ENCODE data around the gene CACNB4. TPM values are rescaled to one million over a fixed set of nuclear protein-coding genes. Genes with fewer than 3 reads are reported as not detected.
A peak's percentile ranks its signal among the peaks of the same experiment; 100 is the strongest.

Gene CACNB4
- total RNA-seq, 1 donor from 2014 or later = 0.82 TPM

GRCh38 chr2:151833984-151834383 lies 264.9 kb downstream of the CACNB4 start:
- no peak for DNase-seq (ENCODE audit: extremely low read depth, low read depth, low spot score)

- DNase-seq (ENCODE audit: extremely low read depth, low read depth, low spot score) = no peak
These were observed 267.9 kb downstream of the CACNB4 start for GRCh38 chr2:151830961-151831360.

DNA sequence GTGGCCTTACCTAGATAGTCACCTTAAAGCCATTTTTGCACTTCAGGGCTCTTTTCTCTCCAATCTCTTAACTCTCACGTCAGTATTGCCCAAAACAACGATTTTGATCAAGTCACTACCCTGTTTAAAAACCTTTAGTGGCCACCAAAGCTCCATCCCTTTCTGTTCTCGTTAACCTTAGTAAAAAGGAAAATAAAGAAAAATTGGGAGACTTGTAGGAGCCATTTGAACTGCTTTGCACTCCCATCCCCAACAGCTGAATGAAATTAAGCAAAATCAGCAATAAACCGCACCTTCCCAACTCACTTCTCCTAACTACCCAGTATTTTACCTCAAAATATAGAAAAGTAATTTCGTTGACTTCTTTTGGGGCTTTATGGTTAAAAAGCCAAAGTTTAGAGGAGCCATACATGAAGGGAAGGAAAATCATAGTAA lies 269.9 kb downstream of the CACNB4 start:
- no peak for DNase-seq (ENCODE audit: extremely low read depth, low read depth, low spot score)

DNA sequence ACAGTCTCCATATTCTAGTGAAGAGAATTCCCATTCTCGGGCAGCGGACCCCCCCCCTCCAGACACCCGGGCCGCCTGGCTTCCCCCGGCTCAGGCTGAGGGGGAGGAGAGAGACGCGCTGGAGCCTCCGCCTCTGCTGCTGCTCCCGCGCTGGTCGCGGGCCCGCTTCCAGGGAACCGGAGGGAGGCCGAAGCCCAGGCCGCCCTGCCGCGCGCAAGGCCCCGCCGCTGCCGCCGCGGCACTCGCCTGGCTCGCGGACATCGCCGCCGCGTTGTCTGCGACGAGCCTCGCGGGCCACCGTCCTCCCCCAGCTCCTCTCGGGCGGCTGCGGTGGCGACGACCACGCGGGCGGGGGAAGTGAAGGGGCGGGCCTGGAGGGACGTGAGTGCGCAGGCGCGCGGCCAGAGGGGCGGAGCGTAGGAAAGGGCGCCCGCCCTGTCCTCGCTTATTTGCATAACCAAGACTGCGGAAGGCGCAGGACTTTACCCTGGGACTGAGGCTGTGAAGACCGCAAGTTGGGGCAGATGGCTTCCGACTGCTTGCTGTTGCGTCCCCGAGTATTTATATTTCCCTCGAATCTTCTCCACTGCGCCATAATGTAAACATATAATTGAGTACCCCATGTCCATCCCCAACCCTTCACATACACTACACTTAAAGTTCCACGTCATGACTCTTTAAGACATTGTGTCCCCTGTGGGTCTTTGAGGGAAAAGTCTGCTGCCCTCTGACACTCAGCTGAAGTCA lies 270.5 kb downstream of the CACNB4 start, which contains the start of gene ARL5A:
Gene ARL5A, minus strand, starts transcription at position 279 of the 747 bp plus-strand sequence. Its CDS starts 245 bp downstream, at position 34.
- DNase-seq (ENCODE audit: extremely low read depth, low read depth, low spot score) = peak; percentile 65

DNA sequence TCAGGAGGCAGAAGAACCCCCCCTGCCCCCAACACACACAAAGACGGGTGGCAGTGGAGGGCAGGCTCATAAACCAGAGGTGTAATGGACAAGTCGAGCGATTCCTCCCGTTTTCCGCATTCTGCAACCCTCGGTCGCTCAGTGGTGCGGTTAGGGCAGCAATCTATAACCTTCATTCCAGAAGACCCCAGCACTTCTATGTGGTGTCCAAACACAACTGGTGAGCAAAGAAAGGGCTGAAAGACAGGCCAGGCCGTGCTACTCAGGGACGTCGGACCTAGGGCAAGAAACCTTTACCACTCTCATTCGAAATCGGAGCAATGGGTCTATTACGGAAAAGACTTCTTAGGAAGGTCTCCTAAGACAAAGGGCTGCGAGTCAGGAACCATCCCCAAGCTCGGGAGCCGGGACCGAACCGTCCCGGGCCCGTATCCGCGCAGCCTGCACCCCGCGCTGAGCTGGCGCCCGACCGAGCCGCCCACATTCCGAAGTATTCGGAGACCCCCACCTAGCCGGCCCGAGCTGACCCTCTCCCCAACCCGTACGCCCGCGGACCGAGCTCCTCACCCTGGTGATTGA lies 271.2 kb downstream of the CACNB4 start:
- DNase-seq (ENCODE audit: extremely low read depth, low read depth, low spot score) = no peak

DNA sequence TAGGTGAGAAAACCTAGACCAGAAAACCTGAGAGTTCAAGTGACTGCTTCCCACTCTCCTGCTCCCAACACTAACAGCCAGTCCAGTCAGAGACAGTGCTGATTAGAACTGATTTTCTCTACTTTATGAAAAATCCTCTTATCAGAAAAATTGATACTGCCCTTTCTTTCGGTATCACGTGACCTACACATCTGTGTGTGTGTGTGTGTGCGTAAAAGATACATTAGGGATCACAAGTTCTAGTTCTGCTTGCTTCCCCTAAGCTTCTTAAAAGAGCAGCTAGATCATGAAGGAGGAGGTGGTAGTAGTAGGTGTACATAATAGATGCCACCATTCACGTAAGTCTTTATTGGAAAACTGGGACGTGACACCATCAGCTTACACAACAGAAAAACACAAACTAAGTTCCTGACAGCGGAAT lies 272.1 kb downstream of the CACNB4 start:
- no peak for DNase-seq (ENCODE audit: extremely low read depth, low read depth, low spot score)

DNA sequence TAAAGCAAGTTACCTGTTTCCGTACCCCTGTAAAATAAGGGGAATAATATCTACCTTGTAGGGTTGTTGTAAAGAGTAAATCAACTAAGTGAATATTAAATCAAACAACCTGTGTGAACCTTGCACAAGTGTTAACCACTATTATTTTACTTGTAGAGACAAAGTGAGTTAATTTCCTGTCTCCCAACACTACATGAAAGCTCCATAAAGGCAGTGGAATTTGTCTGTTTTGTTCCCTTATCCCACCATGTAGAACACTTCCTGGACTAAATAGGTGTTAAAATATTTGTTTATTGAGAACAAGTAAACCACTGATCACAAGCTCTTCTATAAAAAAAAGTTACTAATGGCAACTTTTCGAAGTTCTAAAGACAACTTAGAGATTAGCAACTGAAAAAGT lies 274.0 kb downstream of the CACNB4 start:
- no peak for DNase-seq (ENCODE audit: extremely low read depth, low read depth, low spot score)

DNA sequence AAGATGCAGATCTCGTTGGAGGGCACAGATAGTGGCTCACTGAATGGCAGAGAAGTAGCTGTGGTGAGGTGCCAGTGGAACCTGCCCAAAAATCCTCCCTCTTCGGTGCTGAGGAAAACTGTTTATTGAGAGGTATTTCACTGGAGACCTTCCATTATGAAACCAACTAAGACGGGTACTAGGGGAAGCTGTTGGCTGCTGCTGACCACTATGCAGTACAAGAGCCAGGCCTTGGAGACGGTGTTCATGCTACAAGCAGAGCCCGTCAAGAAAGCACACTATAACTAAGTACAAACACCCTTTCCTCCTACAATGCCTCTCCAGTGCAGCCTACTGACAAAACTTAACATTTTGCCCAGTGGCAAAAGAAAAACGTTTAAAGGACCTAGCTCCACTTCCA lies 275.2 kb downstream of the CACNB4 start:
- no peak for DNase-seq (ENCODE audit: extremely low read depth, low read depth, low spot score)

GRCh38 chr2:151819920-151820319 lies 278.9 kb downstream of the CACNB4 start:
- DNase-seq (ENCODE audit: extremely low read depth, low read depth, low spot score) = no peak

GRCh38 chr2:151817929-151818328 lies 280.9 kb downstream of the CACNB4 start:
- DNase-seq (ENCODE audit: extremely low read depth, low read depth, low spot score) = no peak

DNA sequence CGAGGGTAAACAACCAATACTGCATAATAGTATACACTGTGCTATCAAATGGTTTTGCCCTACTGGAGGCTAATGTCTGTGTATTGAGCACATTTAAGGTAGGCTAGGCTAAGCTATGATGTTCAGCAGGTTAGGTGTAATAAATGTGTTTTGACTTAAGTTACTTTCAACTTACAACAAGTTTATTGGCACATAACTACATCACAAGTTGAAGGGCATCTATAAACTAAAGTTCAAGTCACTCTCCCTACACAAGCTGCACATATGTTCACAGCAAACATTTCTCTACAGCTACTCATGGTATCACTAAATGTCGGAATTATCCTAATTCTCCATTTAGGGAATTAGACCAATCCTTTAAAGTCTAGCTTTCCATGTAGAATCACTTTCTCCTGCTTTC lies 282.0 kb downstream of the CACNB4 start:
- no peak for DNase-seq (ENCODE audit: extremely low read depth, low read depth, low spot score)

GRCh38 chr2:151815821-151816489 lies 282.9 kb downstream of the CACNB4 start:
- no peak for DNase-seq (ENCODE audit: extremely low read depth, low read depth, low spot score)

GRCh38 chr2:151810489-151810888 lies 288.4 kb downstream of the CACNB4 start:
- DNase-seq (ENCODE audit: extremely low read depth, low read depth, low spot score) = no peak

- no peak for DNase-seq (ENCODE audit: extremely low read depth, low read depth, low spot score)
These were observed 289.8 kb downstream of the CACNB4 start for GRCh38 chr2:151809073-151809383.

GRCh38 chr2:151808258-151809072 lies 290.4 kb downstream of the CACNB4 start:
- DNase-seq (ENCODE audit: extremely low read depth, low read depth, low spot score) = no peak

GRCh38 chr2:151805961-151806360 lies 292.9 kb downstream of the CACNB4 start:
- DNase-seq (ENCODE audit: extremely low read depth, low read depth, low spot score) = no peak

DNA sequence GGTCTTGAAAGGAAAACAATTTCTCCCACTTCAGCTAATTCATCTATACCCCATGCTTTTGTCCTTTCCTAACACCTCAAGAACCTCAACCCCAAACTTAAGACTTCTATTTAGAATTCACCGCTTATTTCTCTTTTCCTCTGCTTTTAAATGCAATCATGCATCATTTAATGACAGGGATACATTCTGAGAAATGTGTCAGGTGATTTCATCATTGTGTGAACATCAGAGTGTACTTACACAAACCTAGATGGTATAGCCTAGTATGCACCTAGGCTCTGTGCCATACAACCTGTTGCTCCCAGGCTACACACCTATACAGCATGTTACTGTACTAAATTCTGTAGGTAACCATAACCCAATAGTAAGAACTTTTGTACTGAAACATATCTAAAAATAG lies 293.5 kb downstream of the CACNB4 start:
- no peak for DNase-seq (ENCODE audit: extremely low read depth, low read depth, low spot score)

- no peak for DNase-seq (ENCODE audit: extremely low read depth, low read depth, low spot score)
These were observed 295.0 kb downstream of the CACNB4 start for GRCh38 chr2:151803811-151804210.

- DNase-seq (ENCODE audit: extremely low read depth, low read depth, low spot score) = no peak
These were observed 296.5 kb downstream of the CACNB4 start for GRCh38 chr2:151802315-151802714.

GRCh38 chr2:151799886-151800292 lies 299.0 kb downstream of the CACNB4 start:
- DNase-seq (ENCODE audit: extremely low read depth, low read depth, low spot score) = no peak

DNA sequence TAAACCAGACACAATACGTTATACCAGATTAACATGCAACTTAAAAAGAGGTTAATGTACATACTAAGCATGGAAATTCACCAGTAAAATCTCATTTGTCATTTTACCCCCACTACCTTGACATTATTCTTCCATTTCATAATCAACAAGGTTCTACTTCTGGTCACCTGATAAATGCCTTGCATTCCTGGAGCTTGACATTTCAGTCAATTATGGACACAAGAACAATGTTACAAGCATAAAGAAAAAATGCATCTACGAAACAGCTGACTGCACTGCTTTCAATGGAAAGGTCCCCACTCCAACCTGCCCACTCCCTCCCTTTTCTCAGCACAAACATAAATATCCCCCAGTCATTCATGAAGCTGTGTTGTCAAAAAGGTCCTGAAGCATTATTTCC lies 302.1 kb downstream of the CACNB4 start:
- no peak for DNase-seq (ENCODE audit: extremely low read depth, low read depth, low spot score)

Measured in glomerular endothelial cell (primary cell).